ENCODE measurements around the gene PAXX. TPM values are rescaled to one million over a fixed set of nuclear protein-coding genes. Genes with fewer than 3 reads are reported as not detected.

Gene PAXX
- total and polyA plus RNA-seq, 8 donors: 11.9 to 206 (median 92.0) TPM

DNA sequence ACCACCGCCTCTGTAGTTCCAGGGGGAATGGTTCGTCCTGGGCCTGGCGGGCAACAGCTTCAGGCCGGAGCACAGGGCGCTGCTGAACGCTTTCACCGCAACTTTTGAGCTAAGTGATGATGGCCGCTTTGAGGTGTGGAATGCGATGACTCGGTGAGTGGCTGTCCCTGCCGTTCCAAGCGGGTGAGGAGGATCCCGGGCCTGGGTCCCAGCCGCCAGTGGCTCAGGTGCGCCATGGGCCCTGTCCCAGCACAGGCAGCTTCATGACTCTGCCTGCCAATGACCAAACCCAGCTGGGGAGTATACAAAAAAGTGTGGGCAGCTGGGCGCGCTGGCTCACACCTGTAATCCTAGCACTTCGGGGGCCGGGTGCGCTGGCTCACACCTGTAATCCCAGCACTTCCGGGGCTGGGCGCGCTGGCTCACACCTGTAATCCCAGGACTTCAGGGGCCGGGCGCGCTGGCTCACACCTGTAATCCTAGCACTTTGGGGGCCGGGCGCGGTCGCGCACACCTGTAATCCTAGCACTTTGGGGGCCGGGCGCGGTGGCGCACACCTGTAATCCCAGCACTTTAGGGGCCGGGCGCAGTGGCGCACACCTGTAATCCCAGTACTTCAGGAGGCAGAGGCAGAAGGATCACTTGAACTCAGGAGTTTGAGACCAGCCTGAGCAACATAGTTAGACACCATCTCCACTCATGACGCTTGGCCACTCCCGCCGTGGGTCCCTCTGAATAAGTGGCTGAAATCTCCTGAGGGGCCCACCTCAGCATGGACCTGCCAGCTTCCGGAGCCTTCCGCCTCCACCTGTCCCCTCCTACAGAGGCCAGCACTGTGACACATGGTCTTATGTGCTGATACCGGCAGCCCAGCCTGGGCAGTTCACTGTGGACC lies 39.1 kb upstream of the PAXX start:
- no peak for DNase-seq
- TF ChIP-seq, protein P1, sequence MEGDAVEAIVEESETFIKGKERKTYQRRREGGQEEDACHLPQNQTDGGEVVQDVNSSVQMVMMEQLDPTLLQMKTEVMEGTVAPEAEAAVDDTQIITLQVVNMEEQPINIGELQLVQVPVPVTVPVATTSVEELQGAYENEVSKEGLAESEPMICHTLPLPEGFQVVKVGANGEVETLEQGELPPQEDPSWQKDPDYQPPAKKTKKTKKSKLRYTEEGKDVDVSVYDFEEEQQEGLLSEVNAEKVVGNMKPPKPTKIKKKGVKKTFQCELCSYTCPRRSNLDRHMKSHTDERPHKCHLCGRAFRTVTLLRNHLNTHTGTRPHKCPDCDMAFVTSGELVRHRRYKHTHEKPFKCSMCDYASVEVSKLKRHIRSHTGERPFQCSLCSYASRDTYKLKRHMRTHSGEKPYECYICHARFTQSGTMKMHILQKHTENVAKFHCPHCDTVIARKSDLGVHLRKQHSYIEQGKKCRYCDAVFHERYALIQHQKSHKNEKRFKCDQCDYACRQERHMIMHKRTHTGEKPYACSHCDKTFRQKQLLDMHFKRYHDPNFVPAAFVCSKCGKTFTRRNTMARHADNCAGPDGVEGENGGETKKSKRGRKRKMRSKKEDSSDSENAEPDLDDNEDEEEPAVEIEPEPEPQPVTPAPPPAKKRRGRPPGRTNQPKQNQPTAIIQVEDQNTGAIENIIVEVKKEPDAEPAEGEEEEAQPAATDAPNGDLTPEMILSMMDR (IDR thresholded peaks at IDR 0.05): no peak
- TF ChIP-seq POLR2AphosphoS5 (IDR thresholded peaks at IDR 0.05): no peak
- no peak for TF ChIP-seq POLR2A (IDR thresholded peaks at IDR 0.05)
- no peak for TF ChIP-seq EP300 (IDR thresholded peaks at IDR 0.05)
- intact Hi-C loops (cut with DNase I; ENCODE audit: low total_unique reads): loop anchor here (10.0 kb wide), 1 partner anchor 72 kb away; the partner anchor contains the start of gene ABCA2
- Histone ChIP-seq H3K4me1 (peaks cover 15 to 43% (median 38%) of the 10 kb centered on the region in 4 donors), H3K27me3 (no peaks in the 10 kb centered on the region), H3K9me3 (no peaks in the 10 kb centered on the region), H3K4me3 (no peak overlapping the region), H3K27ac (no peak overlapping the region), H3K36me3 (no peaks in the 10 kb centered on the region)
- WGBS, 5 donors: 92 to 96% (median 93%) methylated on average over 40 to 44 of the region's 44 CpGs

DNA sequence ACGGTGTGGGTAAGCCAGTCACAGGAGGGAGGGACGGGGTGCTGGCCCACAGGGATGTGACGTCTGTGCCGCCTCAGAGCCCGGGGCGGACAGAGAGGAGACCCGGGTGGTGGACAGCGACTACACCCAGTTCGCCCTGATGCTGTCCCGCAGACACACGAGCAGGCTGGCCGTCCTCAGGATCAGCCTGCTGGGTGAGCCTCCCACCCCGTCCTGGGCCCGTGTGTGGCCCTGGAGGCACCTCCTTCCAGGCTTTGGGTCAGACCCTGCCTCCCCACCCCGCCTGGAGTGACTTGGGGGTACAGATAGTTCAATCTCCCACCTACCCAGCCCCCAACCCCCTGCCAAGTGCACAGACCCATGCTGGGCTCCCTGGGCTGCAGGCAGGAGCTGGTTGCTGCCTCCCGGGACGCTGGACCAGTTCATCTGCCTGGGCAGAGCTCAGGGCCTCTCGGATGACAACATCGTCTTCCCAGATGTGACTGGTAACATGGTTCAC lies 38.4 kb upstream of the PAXX start:
- no peak overlapping the region for H3K27ac ChIP-seq

DNA sequence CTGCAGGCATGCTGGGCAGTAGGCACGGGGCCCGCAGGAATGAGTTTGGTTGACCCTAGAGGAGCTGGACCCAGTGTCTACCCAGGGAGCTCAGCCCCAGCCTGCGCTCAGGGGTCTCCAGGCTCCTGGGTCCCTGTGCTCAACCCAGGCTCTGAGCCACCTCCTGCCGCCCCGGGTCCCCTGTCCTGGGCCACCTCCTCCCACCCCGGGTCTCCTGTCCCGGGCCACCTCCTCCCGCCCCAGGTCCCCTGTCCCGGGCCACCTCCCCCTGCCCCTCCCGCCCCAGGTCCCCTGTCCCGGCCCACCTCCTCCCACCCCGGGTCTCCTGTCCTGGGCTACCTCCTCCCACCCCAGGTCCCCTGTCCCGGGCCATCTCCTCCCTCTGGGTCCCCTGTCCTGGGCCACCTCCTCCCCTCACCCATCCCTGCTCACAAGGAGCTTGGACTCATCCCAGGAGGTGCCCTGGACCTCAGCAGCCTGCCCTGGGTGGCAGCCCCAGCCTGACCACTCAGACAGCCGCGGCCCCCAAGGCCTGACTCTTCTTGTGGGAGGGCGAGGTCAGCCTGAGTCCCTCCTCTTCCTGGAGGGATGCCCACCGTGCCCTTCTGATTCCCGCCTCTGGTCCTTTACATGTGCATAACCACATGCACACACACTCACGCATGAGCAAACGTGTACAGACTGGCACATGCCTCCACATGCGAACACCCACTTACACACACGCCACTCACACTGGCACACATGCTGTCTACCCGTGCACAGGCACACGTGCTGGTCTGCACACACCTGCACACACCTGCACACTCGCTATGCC lies 37.7 kb upstream of the PAXX start:
- no peak overlapping the region for H3K27ac ChIP-seq
- H3K9me3 ChIP-seq: no peaks in the 10 kb centered on the region
- WGBS, 5 donors: 87 to 90% (median 89%) methylated on average over 25 of the region's 25 CpGs
- no peak overlapping the region for H3K4me3 ChIP-seq
- H3K36me3 ChIP-seq: no peaks in the 10 kb centered on the region
- no peak for TF ChIP-seq POLR2A (IDR thresholded peaks at IDR 0.05)
- no peak for TF ChIP-seq EP300 (IDR thresholded peaks at IDR 0.05)
- TF ChIP-seq, protein P1 (IDR thresholded peaks at IDR 0.05): no peak
- TF ChIP-seq POLR2AphosphoS5 (IDR thresholded peaks at IDR 0.05): no peak
- H3K27me3 ChIP-seq: no peaks in the 10 kb centered on the region
- H3K4me1 ChIP-seq: peaks cover 9 to 29% (median 26%) of the 10 kb centered on the region in 4 donors
- intact Hi-C loops (cut with DNase I; ENCODE audit: low total_unique reads): loop anchor here (10.0 kb wide), 1 partner anchor 70 kb away; the partner anchor contains the start of gene ABCA2
- no peak for DNase-seq

More for the DNA sequence above, 38.4 kb upstream of the PAXX start:
- WGBS, 5 donors: 81 to 90% (median 85%) methylated on average over 12 to 19 of the region's 19 CpGs
- Histone ChIP-seq H3K27me3 (no peaks in the 10 kb centered on the region), H3K36me3 (no peaks in the 10 kb centered on the region), H3K9me3 (no peaks in the 10 kb centered on the region), H3K4me1 (peaks cover 15 to 36% (median 32%) of the 10 kb centered on the region in 4 donors), H3K4me3 (no peak overlapping the region)
- intact Hi-C loops (cut with DNase I; ENCODE audit: low total_unique reads): loop anchor here (10.0 kb wide), 1 partner anchor 71 kb away; the partner anchor contains the start of gene ABCA2
- TF ChIP-seq POLR2A (IDR thresholded peaks at IDR 0.05) (no peak), POLR2AphosphoS5 (IDR thresholded peaks at IDR 0.05) (no peak), EP300 (IDR thresholded peaks at IDR 0.05) (no peak)
- TF ChIP-seq, protein P1 (IDR thresholded peaks at IDR 0.05): no peak
- DNase-seq: no peak

Data from stomach (tissue), 9 donors.